Muscle layer of colon (tissue), 2 donors: ENCODE results near the gene PXDN.

Experiments
- H3K27ac ChIP-seq: one replicate; pipeline ENCODE4 v1.7.0; 2013; ENCODE audit warnings: low read depth, mild to moderate bottlenecking, low read length, moderate library complexity
- H3K27me3 ChIP-seq, 2 donors: one replicate each; pipeline ENCODE4 v1.7.0; 2013; ENCODE audit warnings: low read length in 2 of 2, mild to moderate bottlenecking in 2 of 2; ENCODE audit not compliant: insufficient read depth in 2 of 2, control insufficient read depth in 1 of 2
- H3K36me3 ChIP-seq: one replicate; pipeline ENCODE4 v1.7.0; 2013; ENCODE audit warnings: mild to moderate bottlenecking, low read length; ENCODE audit not compliant: insufficient read depth
- H3K4me1 ChIP-seq: one replicate; pipeline ENCODE4 v1.7.0; 2013; ENCODE audit warnings: mild to moderate bottlenecking, low read length; ENCODE audit not compliant: insufficient read depth
- H3K4me3 ChIP-seq, 2 donors: one replicate each; pipeline ENCODE4 v1.7.0; 2013; ENCODE audit warnings: low read length in 2 of 2, low read depth in 1 of 2, mild to moderate bottlenecking in 1 of 2, moderate library complexity in 1 of 2
- H3K9ac ChIP-seq: one replicate; pipeline ENCODE4 v1.7.0; 2013; ENCODE audit warnings: low read length
- H3K9me3 ChIP-seq: one replicate; pipeline ENCODE4 v1.7.0; 2013; ENCODE audit warnings: mild to moderate bottlenecking, low read length
- donor health status: abdominal sarcoma.
- donor health status: Adenocarcinoma of cecum.

The PXDN gene

DNA sequence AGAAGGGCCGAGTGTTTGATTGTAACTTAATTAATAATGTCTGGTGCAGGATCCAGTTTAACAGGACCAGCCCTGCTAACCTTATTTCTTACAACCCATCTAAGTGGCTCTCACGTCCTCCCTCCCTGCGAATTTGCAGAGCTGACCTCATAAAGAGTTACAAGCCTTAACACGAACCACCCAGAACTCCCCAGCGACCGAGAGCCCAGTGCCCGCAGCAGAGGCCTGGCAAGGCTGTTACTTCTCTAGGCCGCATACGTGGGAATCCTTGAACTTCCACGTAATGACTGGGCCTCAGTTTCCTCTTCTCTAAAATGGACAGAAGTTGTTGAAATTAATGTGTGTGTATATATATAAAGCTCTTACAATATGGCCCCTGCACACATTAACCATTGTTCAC, 55.5 kb downstream of the PXDN start:
- H3K27me3 ChIP-seq = no peaks in the 10 kb centered on the region

DNA sequence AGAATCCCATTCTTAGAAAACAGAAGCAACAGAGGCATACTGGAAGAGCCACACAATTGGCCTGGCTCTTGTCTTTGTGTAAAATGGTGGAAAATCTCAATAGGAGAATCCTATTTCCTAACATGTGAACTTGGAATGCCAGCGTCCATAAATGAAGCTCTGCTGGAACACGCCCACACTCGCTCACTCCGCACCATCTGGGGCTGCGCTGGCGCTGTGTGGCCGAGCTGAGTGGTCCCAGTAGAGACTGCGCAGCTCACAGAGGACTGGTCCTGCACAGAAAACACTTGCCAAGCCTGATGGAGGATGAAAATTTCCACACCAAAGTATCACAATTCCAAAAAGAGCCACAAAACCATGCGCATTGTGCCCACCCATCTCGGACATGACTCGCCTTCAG, 56.2 kb downstream of the PXDN start:
- H3K9me3 ChIP-seq = no peaks in the 10 kb centered on the region
- H3K4me3 ChIP-seq = no peak overlapping the region
- H3K27me3 ChIP-seq = no peaks in the 10 kb centered on the region
- H3K27ac ChIP-seq = no peak overlapping the region
- no peak overlapping the region for H3K9ac ChIP-seq
- H3K4me1 ChIP-seq = no peaks in the 10 kb centered on the region
- H3K36me3 ChIP-seq = peaks cover 50% of the 10 kb centered on the region

More for the DNA sequence above, 55.5 kb downstream of the PXDN start:
- Histone ChIP-seq H3K27ac (no peak overlapping the region), H3K4me1 (no peaks in the 10 kb centered on the region), H3K9me3 (no peaks in the 10 kb centered on the region), H3K36me3 (peaks cover 50% of the 10 kb centered on the region), H3K9ac (no peak overlapping the region), H3K4me3 (no peak overlapping the region)

DNA sequence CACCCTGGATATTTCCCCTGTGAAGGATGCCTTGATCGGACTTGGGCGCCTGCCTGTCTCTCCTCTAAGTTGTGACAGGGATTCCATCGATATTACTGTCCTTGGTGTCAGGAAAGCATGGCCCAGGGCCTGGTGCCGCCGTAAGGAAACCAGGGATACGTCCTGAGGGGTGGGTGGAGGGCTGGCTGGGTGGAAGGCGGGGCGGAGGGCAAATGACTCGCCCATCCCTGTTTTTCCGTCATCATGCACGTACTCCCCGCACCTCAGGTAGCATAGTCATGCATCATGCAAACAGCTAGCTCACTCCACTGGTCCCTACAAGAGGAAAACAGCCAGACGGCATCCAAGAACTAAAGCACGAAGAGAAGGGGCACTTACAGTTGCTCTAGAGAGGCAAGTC, 57.1 kb downstream of the PXDN start:
- no peaks in the 10 kb centered on the region for H3K4me1 ChIP-seq
- H3K4me3 ChIP-seq = no peak overlapping the region
- H3K27ac ChIP-seq = no peak overlapping the region
- H3K27me3 ChIP-seq = no peaks in the 10 kb centered on the region
- no peak overlapping the region for H3K9ac ChIP-seq
- no peaks in the 10 kb centered on the region for H3K9me3 ChIP-seq
- peaks cover 42% of the 10 kb centered on the region for H3K36me3 ChIP-seq

DNA sequence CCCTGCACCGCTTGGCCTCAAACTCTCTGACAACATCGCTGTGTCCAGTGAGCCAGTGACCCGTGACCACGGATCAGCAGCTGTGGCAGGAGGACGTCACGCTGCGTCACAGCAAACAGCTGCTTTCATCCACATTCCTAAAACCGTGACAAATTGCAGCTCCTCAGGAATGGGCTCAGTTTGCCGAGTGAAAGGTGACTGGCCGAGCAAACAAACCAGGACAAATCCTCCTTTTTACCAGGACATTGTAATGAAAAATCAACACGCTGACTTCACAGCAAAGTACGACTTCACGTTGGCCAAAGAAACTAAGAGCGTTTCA, 57.6 kb downstream of the PXDN start:
- H3K27me3 ChIP-seq = no peaks in the 10 kb centered on the region
- peaks cover 39% of the 10 kb centered on the region for H3K36me3 ChIP-seq
- no peak overlapping the region for H3K9ac ChIP-seq
- H3K4me3 ChIP-seq = no peak overlapping the region
- no peak overlapping the region for H3K27ac ChIP-seq
- no peaks in the 10 kb centered on the region for H3K4me1 ChIP-seq
- H3K9me3 ChIP-seq = no peaks in the 10 kb centered on the region

DNA sequence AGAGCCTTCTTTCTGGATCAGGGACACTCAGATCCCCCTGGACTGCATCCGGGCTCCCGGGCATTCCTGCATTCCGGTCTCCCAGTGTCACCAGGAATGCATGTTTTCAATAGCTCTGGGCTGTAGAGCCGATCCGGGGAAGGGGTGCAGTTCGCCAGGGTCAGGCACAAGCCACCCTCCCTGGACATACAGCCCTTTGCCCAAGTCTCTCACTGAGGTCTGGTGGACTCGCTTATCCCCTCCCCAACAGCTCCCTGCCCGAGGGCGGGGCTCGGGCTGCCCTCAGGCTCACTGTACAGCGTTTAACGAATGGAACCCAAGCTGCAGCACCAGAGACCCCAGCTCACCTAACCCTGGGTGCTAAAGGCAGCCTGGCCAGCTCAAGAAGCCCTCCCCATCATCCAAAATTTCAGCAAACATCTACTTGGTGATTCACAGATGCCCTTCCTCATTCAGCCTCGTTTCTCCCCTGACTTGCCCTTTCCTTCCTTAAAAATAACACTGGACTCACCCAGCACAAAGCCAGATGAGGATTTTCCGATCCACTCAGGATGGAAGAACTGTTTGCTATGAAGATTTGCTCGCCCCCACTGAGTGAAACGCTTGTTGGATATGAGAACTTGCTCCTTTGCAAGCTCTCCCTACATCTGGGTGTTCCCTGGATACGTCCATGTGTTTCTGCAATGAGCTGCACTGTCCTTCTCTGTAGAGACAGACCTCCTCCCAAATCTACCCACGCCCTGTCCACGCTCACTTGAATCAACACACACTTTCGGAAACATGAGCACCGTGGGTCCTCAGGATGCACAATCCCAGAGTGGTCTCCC, 58.1 kb downstream of the PXDN start:
- Histone ChIP-seq H3K27me3 (no peaks in the 10 kb centered on the region), H3K9me3 (no peaks in the 10 kb centered on the region), H3K9ac (no peak overlapping the region), H3K27ac (no peak overlapping the region), H3K4me1 (no peaks in the 10 kb centered on the region), H3K4me3 (no peak overlapping the region), H3K36me3 (peaks cover 37% of the 10 kb centered on the region)

DNA sequence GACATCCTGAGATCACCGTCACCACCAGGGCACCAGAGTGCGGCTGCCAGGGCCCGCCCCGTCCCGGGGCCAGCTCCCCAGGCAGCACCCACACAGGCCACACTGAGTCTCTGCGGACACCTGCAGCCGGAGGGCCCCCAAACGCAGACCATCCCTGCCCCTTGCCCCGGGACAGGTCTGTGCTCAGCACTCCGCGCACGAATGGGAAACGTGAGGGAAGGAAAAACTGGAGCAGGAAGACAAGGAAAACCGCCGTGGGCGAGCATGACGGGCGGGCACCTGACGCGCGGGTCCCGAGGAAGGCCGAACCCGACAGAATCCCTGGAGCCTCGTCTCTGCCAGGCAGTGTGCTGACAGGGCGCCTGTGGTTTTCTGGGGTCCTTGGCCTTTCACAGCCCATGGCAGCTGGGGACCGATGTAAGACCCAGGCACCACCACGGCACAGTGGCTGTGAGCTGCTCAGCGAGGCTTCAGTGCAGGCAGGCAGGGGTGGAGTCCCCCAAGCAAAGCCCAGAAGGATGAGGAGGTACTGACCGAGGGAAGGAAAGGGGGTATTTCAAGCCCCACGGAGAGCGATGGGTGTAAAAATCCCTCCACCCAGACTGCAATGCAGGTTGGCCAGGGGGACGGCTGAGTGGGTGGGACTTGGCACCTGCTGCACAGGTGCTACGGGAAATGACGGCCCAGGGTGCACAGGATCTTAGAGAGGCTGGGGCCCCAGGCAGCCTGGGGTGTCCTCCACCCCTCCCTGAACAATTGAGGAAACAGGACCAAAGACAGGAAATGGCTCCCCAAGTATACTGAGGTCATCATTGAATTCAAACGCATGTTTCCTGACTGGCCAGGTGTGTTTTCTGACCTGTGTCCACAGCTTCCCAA, 59.0 kb downstream of the PXDN start:
- Histone ChIP-seq H3K27ac (no peak overlapping the region), H3K27me3 (no peaks in the 10 kb centered on the region), H3K4me3 (no peak overlapping the region), H3K9me3 (no peaks in the 10 kb centered on the region), H3K36me3 (peaks cover 38% of the 10 kb centered on the region), H3K9ac (no peak overlapping the region), H3K4me1 (no peaks in the 10 kb centered on the region)

DNA sequence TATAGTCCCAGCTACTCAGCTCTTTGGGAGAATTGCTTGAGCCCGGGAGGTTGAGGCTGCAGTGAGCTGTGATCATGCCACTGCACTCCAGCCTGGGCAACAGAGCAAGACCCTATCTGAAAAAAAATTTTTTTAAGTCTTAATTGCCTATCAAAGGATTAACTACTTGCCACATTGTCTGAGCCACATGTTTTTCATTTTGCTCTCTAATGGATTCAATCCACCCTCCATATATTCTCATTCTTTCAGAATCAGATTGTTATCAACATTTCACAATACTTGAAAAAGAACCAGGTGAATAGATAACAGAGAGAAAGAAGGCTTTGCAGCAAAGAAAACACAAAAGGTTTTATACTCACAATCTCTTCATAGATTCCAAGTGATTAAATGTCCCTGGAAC, 61.0 kb downstream of the PXDN start:
- Histone ChIP-seq H3K27me3 (no peaks in the 10 kb centered on the region), H3K9me3 (no peaks in the 10 kb centered on the region), H3K36me3 (peaks cover 44% of the 10 kb centered on the region), H3K9ac (no peak overlapping the region), H3K27ac (no peak overlapping the region), H3K4me3 (no peak overlapping the region), H3K4me1 (no peaks in the 10 kb centered on the region)

DNA sequence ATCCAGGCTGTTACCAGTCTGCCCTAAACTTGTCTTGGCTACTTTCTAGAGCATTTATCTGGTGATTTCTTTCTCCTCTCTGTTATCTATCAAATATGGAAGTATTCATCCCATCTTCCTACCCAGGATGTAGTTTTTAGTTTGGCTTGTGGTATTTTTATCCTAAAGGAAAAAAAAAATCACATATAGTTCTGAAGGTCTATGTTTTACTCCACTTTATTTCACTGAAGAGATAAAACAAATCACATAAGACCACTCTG, 62.2 kb downstream of the PXDN start:
- H3K27me3 ChIP-seq = no peaks in the 10 kb centered on the region
- no peak overlapping the region for H3K4me3 ChIP-seq
- H3K9me3 ChIP-seq = no peaks in the 10 kb centered on the region
- H3K36me3 ChIP-seq = peaks cover 46% of the 10 kb centered on the region
- H3K4me1 ChIP-seq = peaks cover 3% of the 10 kb centered on the region
- H3K27ac ChIP-seq = no peak overlapping the region
- H3K9ac ChIP-seq = no peak overlapping the region

DNA sequence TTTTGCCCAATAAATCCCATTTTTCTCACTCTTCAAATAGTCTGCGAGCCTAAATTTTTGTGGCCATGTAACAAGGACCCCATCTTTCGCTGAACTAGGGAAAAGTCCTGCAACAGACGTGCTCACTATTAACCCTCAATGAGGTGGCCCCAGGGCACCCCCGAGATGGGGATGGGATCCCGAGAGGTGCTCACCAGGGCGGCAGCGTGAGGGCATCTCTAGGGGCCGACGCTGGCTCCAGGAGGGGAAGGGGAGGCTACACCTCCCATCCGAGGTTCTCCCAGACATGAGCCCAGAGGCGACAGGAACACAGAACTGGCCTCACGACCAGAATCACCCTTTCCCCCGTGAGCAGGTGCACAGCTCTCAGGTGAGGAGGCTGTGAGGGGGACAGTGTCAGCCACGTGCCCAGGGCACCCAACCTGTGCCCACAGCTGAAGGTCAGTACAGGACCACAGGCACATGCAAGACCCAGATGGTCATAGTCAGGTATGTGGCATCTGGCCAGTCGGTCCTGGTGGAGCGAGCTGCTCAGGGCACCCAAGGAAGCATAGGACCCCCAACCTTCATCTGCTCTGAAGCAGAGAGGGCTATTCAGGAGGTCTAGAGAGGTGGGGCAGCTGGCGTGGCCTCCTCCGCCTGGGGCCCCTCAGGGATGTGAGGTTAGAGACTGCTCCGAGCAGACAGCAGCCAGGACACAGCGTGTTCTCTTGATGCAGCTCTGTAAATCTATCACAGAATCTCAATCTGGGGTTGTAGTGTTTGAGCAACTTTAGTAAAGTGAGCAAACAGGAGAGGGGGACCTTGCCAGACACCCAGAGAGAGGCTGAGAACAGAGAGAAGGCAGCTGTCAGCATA, 62.8 kb downstream of the PXDN start:
- H3K4me1 ChIP-seq = peaks cover 9% of the 10 kb centered on the region
- H3K36me3 ChIP-seq = peaks cover 46% of the 10 kb centered on the region
- H3K27ac ChIP-seq = no peak overlapping the region
- no peak overlapping the region for H3K9ac ChIP-seq
- H3K4me3 ChIP-seq = no peak overlapping the region
- no peaks in the 10 kb centered on the region for H3K27me3 ChIP-seq
- no peaks in the 10 kb centered on the region for H3K9me3 ChIP-seq

DNA sequence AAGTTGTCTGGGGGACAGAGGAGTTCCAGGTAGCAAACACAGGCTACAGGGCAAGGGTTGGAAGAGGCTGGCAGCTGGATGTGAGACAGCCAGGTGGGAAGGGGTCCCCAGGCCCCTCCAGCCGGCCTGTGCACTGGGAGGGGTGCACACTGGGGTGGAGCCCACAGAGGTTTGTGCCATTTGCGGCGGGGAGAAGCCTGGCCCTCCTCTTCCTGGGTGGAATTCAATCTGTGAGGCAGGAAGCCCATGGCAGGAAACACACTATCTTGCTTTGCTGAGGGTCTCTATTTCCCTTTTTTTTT, 63.3 kb downstream of the PXDN start:
- H3K36me3 ChIP-seq = peaks cover 48% of the 10 kb centered on the region
- no peak overlapping the region for H3K9ac ChIP-seq
- H3K9me3 ChIP-seq = no peaks in the 10 kb centered on the region

DNA sequence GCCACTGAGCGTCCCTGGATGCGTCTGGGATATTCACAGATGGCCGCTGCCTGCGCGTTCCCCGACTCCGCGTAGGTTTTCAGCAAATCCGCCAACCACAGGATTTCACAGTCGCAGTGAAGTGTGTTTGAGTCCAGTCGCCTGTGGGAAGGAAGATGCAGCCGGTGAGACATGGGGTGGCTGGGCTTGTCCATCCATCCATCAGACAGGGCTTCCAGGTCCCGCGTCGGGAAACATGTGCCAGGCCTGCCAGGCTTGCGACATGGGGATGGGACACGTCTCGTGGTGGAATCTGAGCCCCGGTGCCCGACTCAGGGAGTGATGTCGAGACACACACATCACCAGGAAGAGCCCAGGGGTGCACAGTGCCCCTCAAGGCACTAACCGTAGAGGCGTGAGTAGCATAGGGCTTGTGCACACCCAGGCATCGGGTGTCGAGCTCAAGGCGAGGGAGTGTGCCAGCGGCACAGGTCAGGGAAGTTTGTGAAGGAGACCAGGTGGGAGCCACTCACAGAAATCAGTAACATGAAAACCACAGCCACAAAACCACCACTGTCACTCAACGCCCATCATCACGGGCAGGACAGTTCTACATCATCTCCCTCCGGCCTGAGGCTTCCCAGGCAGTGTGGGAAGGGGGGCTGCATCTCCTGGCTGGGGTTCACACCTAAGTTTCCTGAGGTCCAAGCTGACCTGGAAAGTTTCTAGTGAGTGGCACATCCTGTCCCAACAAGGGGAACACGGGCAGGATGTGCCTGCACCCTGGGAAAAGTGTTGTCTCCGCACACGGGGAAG, 63.9 kb downstream of the PXDN start:
- Histone ChIP-seq H3K4me3 (no peak overlapping the region), H3K4me1 (peaks cover 20% of the 10 kb centered on the region), H3K27ac (no peak overlapping the region), H3K36me3 (peaks cover 49% of the 10 kb centered on the region), H3K27me3 (no peaks in the 10 kb centered on the region), H3K9ac (no peak overlapping the region), H3K9me3 (no peaks in the 10 kb centered on the region)

More for the DNA sequence above, 63.3 kb downstream of the PXDN start:
- Histone ChIP-seq H3K27ac (no peak overlapping the region), H3K4me1 (peaks cover 15% of the 10 kb centered on the region), H3K4me3 (no peak overlapping the region), H3K27me3 (no peaks in the 10 kb centered on the region)
